ENCODE results near the gene APBA2.

GRCh38 chr15:29090617-29091466, 205.1 kb downstream of the APBA2 start:
- TF ChIP-seq CTCF (IDR thresholded peaks at IDR 0.05; ENCODE audit: low read depth, low read length) = peak; percentile 87
- TF ChIP-seq POLR2A (IDR thresholded peaks at IDR 0.05; ENCODE audit: extremely low read depth, insufficient read length) = no peak
- no peak for TF ChIP-seq MYC (IDR thresholded peaks at IDR 0.05; ENCODE audit: low read depth, low read length)
- no peak for TF ChIP-seq MAX (IDR thresholded peaks at IDR 0.05; ENCODE audit: low read depth, low read length)

All from NB4 (cell line).